HG03520 (cell line): ENCODE results near the gene TMEM81.

Source experiments
- ATAC-seq: cut with Tn5 transposase; IDR thresholded peaks from one replicate; pipeline ENCODE4 v1.9.1; 2021; ENCODE audit warnings: mild to moderate bottlenecking, moderate library complexity; ENCODE audit not compliant: unreplicated experiment

The TMEM81 gene

DNA sequence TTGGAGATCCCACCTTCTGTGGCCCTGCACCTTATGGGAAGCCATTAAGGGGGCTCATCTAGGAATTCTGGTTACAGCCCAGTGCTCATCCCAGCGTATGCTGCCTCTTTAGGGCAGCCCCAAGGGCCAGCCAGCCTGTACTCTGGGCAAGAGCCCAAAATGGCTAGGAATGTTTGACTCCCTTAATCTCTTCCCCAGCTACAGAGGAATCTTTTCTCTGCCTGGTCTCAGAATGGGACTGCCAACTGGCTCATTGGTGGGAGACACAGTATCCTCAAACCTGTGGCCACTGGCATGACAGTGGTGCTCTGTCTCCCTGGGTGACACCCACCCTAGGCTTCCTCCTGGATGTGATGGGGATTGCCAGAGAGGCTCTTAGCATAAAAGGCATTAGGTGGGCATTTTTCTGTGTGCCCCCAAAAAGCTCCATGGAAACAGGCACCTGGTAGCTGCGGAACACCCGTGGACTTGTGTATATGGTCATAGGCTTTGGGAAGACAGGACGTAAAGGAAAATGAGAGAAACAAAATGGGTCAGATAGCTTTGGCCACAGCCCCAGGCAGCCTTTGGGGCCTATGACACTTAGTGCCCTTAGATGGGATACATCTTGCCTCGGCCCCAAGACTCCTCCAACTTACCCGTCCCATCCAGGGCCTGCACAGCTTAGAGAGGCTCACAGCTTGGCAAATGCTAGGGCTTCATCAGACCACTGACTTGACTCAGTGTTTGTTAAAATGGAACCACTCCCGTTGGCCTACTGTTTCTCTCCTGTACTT lies 6.9 kb downstream of the TMEM81 start:
- ATAC-seq: no peak

DNA sequence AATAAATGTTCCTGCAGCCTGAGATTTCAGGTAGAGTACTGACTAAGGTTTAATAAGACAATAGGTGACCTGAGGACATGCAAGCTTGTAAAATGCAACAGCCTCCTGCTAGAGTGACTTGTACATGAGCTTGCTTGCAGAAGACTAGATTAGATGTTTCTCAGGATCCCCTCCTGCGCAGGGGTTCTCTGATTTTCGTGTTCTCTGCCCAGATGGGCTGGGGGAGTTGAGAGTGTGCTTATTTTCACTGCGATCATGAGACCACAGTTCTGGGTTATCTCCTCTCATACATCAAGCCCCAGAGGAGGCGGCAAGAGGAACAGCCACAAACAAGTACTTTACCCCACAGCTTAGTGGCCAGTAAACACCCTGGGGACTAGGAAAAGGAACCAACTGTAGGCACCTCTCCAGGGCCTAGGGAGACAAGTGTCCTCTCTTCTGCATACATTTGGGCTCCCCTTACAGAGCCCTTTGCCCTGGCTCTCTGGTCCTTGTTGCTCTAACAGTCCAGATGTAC lies 8.0 kb downstream of the TMEM81 start:
- no peak for ATAC-seq

- ATAC-seq: no peak
These were observed 8.6 kb downstream of the TMEM81 start for GRCh38 chr1:205075642-205076155.

DNA sequence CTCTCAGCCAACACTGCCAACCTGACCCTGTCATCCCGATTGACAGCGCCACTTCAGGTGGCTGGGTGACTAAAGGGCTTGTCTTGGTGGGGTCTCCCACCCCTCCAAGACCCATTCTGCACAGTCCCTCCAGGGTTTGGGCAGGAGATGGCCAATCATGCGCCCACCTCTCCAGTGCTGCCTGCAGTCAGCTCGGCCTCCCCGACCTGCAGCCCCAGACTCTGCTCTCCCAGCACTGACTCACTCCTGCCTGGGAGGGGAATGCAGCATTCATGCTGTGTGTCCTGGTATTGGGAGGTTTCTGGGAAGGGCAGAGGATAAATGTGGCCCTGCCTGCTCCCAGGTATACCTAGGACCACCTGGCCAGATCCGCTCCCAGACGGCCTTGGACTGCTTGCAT lies 9.7 kb downstream of the TMEM81 start:
- ATAC-seq: no peak

DNA sequence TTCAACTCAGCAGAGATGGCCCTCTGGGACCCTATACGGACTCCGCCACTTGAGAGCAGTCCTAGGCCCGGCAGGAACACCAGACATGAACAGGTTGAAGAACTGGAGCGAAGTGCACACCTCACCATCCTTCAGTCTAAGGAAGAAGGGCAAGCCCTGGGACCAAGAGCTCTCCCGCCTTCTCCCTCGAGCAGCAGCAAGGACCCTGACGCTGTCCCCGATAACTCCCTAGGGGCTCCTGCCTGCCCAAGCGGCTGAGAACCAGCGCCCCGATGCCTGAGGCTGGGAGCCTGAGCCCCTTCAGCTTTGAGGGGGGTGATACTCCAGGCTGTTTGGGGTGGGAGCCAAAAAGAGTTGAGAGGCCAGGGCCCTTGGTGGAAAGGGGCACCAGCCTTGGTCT lies 10.2 kb downstream of the TMEM81 start:
- ATAC-seq: no peak

GRCh38 chr1:205073511-205073910 lies 10.7 kb downstream of the TMEM81 start:
- ATAC-seq: no peak

GRCh38 chr1:205072881-205073280 lies 11.4 kb downstream of the TMEM81 start:
- ATAC-seq: no peak

GRCh38 chr1:205072286-205072685 lies 12.0 kb downstream of the TMEM81 start:
- no peak for ATAC-seq

DNA sequence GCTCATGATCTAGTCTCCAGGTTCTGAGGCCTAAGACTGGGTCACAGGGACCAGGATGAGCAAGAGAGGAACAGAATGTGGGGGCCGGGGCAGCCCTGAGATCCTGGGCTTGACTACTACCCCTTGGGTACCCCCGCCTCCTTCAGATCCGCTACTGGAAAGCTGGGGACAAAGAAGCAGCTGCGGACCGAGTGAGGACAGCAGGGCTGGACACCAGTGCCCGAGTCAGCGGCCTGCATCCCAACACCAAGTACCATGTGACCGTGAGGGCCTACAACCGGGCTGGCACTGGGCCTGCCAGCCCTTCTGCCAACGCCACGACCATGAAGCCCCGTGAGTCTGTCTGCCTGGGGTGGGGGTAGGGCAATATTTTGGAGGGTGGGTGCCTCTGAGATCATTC lies 12.5 kb downstream of the TMEM81 start:
- no peak for ATAC-seq

GRCh38 chr1:205071028-205071409 lies 13.2 kb downstream of the TMEM81 start:
- ATAC-seq: no peak

GRCh38 chr1:205069371-205070125 lies 14.7 kb downstream of the TMEM81 start:
- ATAC-seq: no peak

GRCh38 chr1:205068457-205069040 lies 15.7 kb downstream of the TMEM81 start:
- ATAC-seq: no peak

GRCh38 chr1:205068001-205068400 lies 16.3 kb downstream of the TMEM81 start:
- ATAC-seq: no peak

DNA sequence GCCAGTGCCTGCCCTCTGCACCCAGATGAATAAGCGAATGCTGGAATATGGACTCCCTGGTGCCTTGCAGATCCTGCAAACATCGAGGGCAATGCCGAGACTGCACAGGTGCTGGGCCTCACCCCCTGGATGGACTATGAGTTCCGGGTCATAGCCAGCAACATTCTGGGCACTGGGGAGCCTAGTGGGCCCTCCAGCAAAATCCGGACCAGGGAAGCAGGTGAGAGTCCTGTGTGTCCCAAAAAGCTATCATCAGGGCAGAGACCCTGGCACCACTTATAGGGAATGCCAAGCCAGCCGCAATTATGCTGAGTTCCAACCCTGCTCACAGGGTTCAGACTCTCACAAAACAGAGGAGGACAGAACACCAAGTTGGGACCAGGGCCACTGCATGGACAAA lies 17.2 kb downstream of the TMEM81 start:
- no peak for ATAC-seq

GRCh38 chr1:205066141-205066818 lies 18.0 kb downstream of the TMEM81 start:
- ATAC-seq: no peak

DNA sequence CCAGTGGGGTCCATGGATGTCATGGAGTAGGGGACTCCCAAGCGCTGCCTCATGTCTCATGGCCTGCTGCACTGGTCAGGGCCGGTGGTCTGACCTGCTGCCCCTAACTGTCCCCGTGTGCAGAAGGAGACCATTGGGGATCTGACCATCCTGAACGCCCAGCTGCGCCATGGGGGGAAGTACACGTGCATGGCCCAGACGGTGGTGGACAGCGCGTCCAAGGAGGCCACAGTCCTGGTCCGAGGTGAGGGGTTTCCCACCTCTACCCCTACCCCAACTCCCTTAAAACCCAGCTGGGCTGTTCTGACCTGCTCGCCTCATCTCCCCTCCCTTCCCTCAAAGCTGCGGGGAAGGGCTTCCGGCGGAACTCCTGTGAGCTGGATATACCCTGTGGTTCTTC lies 18.6 kb downstream of the TMEM81 start:
- ATAC-seq: no peak

- no peak for ATAC-seq
These were observed 19.4 kb downstream of the TMEM81 start for GRCh38 chr1:205064741-205065316.

DNA sequence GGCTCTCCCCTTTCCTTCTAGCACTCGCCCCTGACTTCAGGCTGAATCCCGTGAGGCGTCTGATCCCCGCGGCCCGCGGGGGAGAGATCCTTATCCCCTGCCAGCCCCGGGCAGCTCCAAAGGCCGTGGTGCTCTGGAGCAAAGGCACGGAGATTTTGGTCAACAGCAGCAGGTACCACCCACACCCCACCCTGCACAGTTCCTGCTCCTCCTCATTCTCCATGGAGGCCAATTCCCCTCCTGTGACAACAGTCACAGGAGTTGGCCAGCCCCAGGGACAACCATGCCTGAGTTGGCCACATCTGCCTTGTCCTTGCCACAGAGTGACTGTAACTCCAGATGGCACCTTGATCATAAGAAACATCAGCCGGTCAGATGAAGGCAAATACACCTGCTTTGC lies 20.0 kb downstream of the TMEM81 start:
- ATAC-seq: no peak

GRCh38 chr1:205062895-205063294 lies 21.4 kb downstream of the TMEM81 start:
- ATAC-seq: no peak

GRCh38 chr1:205062319-205062718 lies 21.9 kb downstream of the TMEM81 start:
- no peak for ATAC-seq

DNA sequence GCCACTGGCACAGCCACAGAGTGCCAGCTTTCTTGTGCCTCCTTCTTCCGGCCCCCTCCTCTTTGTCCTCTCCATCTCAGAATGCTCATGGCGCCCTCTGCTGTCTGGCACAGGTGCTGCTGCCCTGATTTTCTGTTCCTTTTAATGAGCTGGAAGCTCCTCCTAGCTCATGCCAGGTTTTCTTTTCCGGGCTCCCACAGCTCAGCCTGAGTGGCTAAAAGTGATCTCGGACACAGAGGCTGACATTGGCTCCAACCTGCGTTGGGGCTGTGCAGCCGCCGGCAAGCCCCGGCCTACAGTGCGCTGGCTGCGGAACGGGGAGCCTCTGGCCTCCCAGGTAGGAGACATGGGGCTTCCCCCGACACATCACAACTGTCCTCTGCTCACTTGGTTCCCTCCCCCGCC lies 22.6 kb downstream of the TMEM81 start:
- no peak for ATAC-seq
